ENCODE results near the gene CDV3. TPM values are rescaled to one million over a fixed set of nuclear protein-coding genes. Genes with fewer than 3 reads are reported as not detected.
A peak's percentile ranks its signal among the peaks of the same experiment; 100 is the strongest.

CDV3 gene
- total RNA-seq, 1 experiment from 2014 or later, result 193 TPM

- TF ChIP-seq EZH2 (IDR thresholded peaks at IDR 0.05; ENCODE audit: low read depth) (no peak), CTCF (conservative IDR thresholded peaks at IDR 0.05) (no peak)
- H2AFZ ChIP-seq, result no peak overlapping the region
- H3F3A ChIP-seq (ENCODE audit: insufficient read depth, low read depth), result peaks cover 81% of the 10 kb centered on the region
- H3K27me3 ChIP-seq (ENCODE audit: insufficient read depth, low read depth), result no peaks in the 10 kb centered on the region
- peaks cover 49% of the 10 kb centered on the region for H3K36me3 ChIP-seq (ENCODE audit: low read depth)
- CTCF ChIA-PET, result no interaction called here
- peaks cover 26% of the 10 kb centered on the region for H3K4me1 ChIP-seq (replicated peaks; ENCODE audit: insufficient read depth)
- intact Hi-C loops (cut with micrococcal nuclease; ENCODE audit: unreplicated experiment), result no loop called here
- H3K9me3 ChIP-seq (ENCODE audit: insufficient read depth, low read depth), result no peaks in the 10 kb centered on the region
- no peak overlapping the region for H3K4me2 ChIP-seq
- no peaks in the 10 kb centered on the region for H3K9me2 ChIP-seq (ENCODE audit: insufficient read depth)
- H3K27ac ChIP-seq, result no peak overlapping the region
- peaks cover 17% of the 10 kb centered on the region for H3K79me2 ChIP-seq (ENCODE audit: low read depth)
- no peak for DNase-seq
- no TSS peak for BruUV-seq (replicated peaks)
- no peak overlapping the region for H3K4me3 ChIP-seq
- H4K20me1 ChIP-seq (ENCODE audit: insufficient read depth), result peaks cover 23% of the 10 kb centered on the region; the same call in 1 of the 2 replicates
- POLR2A ChIA-PET (ENCODE audit: unreplicated experiment), result no interaction called here
Measured at GRCh38 chr3:133588784-133589465, 15.4 kb downstream of the CDV3 start.

- H3K9me2 ChIP-seq (ENCODE audit: insufficient read depth), result no peaks in the 10 kb centered on the region
- H3K79me2 ChIP-seq (ENCODE audit: low read depth), result peaks cover 13% of the 10 kb centered on the region; the same call in 1 of the 2 replicates
- H3K4me1 ChIP-seq (replicated peaks; ENCODE audit: insufficient read depth), result peaks cover 26% of the 10 kb centered on the region
- H2AFZ ChIP-seq, result no peak overlapping the region
- DNase-seq, result no peak
- BruUV-seq (replicated peaks), result no TSS peak
- H3K27ac ChIP-seq, result no peak overlapping the region
- H3K27me3 ChIP-seq (ENCODE audit: insufficient read depth, low read depth), result no peaks in the 10 kb centered on the region
- TF ChIP-seq EZH2 (IDR thresholded peaks at IDR 0.05; ENCODE audit: low read depth) (no peak), CTCF (conservative IDR thresholded peaks at IDR 0.05) (no peak)
- peaks cover 43% of the 10 kb centered on the region for H3K36me3 ChIP-seq (ENCODE audit: low read depth)
- POLR2A ChIA-PET (ENCODE audit: unreplicated experiment), result no interaction called here
- H3F3A ChIP-seq (ENCODE audit: insufficient read depth, low read depth), result peaks cover 77% of the 10 kb centered on the region
- intact Hi-C loops (cut with micrococcal nuclease; ENCODE audit: unreplicated experiment), result no loop called here
- H3K4me2 ChIP-seq, result no peak overlapping the region
- CTCF ChIA-PET, result no interaction called here
- no peaks in the 10 kb centered on the region for H3K9me3 ChIP-seq (ENCODE audit: insufficient read depth, low read depth)
- H3K4me3 ChIP-seq, result no peak overlapping the region
- peaks cover 20% of the 10 kb centered on the region; the same call in 1 of the 2 replicates for H4K20me1 ChIP-seq (ENCODE audit: insufficient read depth)
Measured at GRCh38 chr3:133589503-133589902, 16.0 kb downstream of the CDV3 start.

GRCh38 chr3:133591271-133591742 is 17.8 kb downstream of the CDV3 start:
- H3K27ac ChIP-seq, result peak overlapping the region; percentile 68
- H2AFZ ChIP-seq, result no peak overlapping the region
- peak overlapping the region; percentile 17; the same call in 1 of the 2 replicates for H3K4me2 ChIP-seq
- no peaks in the 10 kb centered on the region for H3K9me2 ChIP-seq (ENCODE audit: insufficient read depth)
- ChIA-PET CTCF (interaction anchor here (0.6 kb wide), 2 partner anchors 212 to 848 kb away, joined by 3 to 10 read pairs; no protein-coding TSS in a partner anchor), POLR2A (ENCODE audit: unreplicated experiment) (interaction anchor here (0.6 kb wide), 2 partner anchors 18 to 24 kb away, joined by 3 to 18 read pairs; no protein-coding TSS in a partner anchor)
- peak; percentile 51 to 87 for DNase-seq
- no peak for TF ChIP-seq CTCF (conservative IDR thresholded peaks at IDR 0.05)
- no peak for TF ChIP-seq EZH2 (IDR thresholded peaks at IDR 0.05; ENCODE audit: low read depth)
- H3K79me2 ChIP-seq (ENCODE audit: low read depth), result peaks cover 3% of the 10 kb centered on the region; the same call in 1 of the 2 replicates
- H3K4me1 ChIP-seq (replicated peaks; ENCODE audit: insufficient read depth), result peaks cover 26% of the 10 kb centered on the region
- peaks cover 73% of the 10 kb centered on the region for H3F3A ChIP-seq (ENCODE audit: insufficient read depth, low read depth)
- no peaks in the 10 kb centered on the region for H3K9me3 ChIP-seq (ENCODE audit: insufficient read depth, low read depth)
- intact Hi-C loops (cut with micrococcal nuclease; ENCODE audit: unreplicated experiment), result loop anchor here (2.0 to 5.0 kb wide), 3 partner anchors 17 to 216 kb away; partner anchors contain the start of gene SRPRB
- no peaks in the 10 kb centered on the region for H3K27me3 ChIP-seq (ENCODE audit: insufficient read depth, low read depth)
- BruUV-seq (replicated peaks), result no TSS peak
- H4K20me1 ChIP-seq (ENCODE audit: insufficient read depth), result peaks cover 20% of the 10 kb centered on the region; the same call in 1 of the 2 replicates
- H3K4me3 ChIP-seq, result no peak overlapping the region
- H3K36me3 ChIP-seq (ENCODE audit: low read depth), result peaks cover 27% of the 10 kb centered on the region

Data from PC-9 (cell line).